NCI-H82 (cell line): ENCODE results near the gene NOMO2.
"Not testable (repeated sequence)": the region's sequence is repeated elsewhere in the genome, so short reads cannot be mapped to it uniquely, and the experiment has no call there.

Source experiments
- DNase-seq: peaks from one replicate; lab custom pipeline; 2025; lab: John Stamatoyannopoulos, UW

The NOMO2 gene

DNA sequence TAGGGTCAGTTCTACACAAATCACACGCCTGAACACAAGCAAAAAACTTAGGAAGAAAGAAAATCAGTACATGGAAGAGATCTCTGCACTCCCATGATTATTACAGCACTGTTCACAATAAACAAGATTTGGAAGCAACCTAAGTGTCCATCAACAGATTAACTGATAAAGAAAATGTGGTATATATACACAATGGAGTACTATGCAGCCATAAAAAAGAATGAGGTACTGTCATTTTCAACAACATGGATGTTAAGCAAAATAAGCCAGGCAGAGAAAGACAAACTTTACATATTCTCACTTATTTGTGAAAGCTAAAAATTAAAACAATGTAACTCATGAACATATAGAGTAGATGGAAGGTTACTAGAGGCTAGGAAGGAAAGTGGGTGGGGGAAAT, 16.0 kb upstream of the NOMO2 start:
- DNase-seq: not testable (repeated sequence)

DNA sequence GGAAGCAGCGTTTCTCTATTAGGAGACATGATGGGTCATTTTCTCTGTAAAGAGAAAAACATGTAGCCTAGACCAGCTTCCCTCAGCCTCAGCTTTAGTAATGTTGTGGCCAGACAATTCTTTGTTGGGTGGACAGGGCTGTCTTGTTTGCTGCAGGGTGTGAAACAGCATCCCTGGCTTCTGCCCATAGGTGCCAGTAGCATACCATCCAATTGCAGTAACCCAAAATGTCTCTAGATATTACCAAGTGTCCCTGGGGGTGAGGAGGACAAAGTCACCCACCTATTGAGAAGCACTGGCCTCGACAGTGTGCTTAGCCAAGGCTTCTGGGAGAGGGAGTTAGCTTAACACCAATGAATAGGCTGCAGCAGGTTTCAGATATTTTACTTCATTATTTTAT, 14.0 kb upstream of the NOMO2 start:
- DNase-seq: not testable (repeated sequence)

DNA sequence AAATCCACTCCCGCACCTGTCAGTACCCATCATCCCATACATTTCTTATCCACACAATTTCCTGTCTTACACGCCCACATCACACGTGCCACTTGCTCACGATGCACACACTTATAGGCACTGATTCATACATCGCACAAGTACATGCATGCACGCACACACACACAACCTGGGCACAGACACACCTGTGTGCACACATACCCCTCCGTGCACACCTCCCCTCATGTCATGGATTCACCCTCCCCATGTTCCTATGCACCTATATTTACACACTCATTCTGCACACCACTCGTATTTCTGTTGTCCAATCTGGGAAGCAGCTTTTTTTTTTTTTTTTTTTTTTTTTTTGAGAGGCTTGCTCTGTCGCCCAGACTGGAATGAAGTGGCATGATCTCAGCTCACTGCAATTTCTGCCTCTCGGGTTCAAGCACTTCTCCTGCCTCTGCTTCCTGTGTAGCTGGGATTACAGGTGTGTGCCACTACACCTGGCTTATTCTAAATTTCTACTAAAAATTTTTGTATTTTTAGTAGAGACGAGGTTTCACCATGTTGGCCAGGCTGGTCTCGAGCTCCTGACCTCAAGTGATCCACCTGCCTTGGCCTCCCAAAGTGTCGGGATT, 13.5 kb upstream of the NOMO2 start:
- not testable (repeated sequence) for DNase-seq

DNA sequence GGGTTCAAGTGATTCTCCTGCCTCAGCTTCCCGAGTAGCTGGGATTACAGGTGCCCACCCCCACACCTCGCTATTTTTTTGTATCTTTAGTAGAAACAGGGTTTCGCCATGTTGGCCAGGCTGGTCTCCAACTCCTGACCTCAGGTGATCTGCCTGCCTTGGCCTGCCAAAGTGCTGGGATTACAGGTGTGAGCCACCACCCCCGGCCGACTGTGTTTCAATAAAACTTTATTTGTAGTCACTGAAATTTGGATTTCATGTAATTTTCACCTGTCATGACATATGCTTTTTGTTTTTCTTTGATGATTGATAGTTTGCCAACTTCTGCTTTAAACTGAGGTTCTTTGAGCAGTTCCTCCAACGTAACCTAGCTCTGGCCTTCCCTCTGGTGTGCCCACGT, 12.0 kb upstream of the NOMO2 start:
- DNase-seq: not testable (repeated sequence)

DNA sequence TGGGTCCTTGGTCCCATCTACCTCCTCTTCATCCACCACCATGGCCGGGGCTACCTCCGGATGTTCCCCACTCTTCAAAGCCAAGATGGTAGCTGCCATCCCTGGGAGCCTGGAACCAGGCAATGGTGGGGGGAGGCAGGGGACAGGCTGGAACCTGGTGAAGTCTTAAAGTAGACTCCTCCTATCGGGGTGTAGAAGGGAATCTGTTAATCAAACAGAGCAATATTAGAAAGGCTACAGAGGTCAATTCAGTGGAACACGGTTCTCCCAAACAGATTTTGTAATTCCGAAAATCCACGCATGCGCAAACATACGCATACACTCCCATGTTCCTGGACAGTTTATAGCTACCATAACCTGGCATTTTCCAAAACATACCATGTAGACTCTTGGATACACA, 11.1 kb upstream of the NOMO2 start:
- not testable (repeated sequence) for DNase-seq

DNA sequence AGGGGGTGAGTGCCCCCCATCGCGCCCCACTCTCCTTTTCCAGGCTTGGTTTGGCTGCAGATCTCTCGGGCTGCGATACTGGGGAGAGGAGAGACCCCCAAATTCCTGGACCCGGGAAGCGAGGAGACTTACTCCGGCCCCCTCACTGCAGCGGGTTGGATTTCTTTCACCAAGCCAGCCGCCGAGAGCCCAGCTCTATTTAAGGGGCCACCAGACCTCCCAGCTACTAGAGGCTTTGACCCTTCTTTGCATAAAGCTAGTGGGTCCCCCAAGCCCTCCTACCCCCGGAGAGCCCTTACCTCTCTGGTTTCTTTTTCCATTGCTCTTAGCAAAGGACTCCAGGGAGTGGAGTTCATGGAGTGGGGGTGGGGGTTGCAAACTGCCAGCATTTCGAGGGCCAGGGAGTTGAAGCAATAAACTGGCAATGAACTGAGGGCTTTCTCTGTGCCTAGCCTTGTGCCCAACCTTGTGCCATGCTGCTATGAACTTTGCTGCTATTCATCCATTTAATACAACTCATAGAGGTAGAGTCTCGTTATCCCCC, 9.5 kb upstream of the NOMO2 start:
- DNase-seq: not testable (repeated sequence)

DNA sequence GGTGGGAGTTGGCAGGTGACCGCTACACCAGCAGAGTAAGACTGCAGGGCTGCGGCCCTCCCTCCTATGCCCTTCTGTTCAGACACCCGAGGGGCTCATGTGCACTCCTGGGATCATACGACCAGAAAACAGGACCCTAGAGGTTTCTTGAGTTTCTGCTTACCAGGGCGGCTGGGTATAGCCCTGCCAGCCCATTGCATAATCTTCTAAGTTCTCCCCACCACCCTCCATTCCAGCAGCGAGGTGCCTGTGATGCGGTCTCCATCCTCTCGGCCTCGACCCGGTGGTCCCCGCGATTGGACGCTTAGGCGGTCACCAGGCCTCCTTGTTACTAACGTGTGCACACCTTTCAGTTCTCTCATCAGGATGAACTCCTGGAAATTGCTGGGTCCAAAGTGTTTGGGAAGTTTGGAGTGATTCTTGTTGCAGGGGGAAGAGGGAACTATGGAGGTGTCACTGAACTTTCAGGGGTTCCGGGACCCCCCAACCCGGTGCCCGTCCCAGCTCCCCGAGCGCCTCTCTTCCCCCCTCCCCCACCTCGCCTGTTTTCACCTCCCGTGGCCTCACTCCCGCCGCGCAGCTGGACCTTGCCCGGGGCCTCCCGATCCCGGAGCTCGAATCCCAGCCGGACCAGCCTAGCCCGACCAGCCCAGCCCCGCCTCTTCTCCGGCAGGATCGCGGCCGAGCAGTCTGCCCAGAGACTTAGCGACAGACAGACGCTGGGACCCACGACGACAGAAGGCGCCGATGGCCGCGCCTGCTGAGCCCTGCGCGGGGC, 8.8 kb upstream of the NOMO2 start:
- DNase-seq: not testable (repeated sequence)

DNA sequence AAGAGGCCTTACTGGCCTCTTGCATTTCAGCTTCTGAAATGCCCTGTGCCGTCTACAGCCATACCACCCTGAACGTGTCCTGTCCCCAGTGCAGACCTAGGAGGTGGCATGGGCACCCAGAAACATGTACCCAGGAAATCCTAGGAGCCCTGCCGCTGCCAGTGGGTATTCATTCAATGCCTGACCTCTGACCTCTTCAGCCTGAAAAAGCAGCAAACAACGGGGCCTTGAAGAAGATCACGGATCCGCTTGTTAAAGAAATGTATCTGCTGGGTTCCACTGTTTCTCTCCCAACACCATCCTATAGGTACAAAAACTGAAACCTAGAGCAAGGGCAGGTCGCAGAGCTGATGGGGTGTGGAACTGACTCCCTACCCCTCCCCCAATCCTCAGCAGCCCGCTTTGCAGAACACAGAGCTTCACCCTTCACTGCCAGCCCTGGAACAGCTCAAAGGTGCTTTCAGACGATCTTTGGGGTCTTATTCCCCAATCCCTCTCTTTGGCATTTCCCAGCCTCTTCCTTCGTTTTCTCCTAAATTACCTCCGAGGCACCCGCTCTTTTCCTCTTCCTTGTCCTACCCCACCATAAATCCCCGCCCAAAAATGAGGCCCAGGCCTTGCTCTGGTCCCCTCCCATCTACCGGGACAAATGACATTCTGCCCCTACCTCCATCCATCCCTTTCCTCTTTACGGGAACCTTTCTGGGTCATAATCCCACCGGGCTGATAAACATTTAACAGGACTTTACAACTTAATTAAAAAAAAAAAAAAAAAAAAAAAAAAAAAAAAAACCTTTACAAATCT, 1.3 kb downstream of the NOMO2 start:
- not testable (repeated sequence) for DNase-seq

DNA sequence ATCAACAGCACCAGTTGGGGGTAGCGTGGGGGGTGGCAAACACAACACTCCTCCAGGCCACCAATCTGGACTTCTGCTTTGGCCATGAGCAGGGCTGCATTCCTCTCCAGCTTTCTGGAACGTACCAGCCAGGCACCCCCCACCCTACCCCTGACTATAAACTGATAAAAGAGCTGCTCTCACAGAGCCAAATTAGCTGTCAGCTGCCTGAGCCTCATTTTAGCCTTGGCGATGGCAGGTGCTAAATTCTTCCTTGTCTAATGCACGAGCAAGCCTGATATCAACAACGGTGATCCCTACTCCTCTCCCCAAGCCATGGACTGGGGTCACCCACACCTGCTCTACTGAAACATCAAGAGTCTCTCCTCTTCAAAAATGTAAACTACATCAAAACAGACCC, 8.2 kb downstream of the NOMO2 start:
- not testable (repeated sequence) for DNase-seq

DNA sequence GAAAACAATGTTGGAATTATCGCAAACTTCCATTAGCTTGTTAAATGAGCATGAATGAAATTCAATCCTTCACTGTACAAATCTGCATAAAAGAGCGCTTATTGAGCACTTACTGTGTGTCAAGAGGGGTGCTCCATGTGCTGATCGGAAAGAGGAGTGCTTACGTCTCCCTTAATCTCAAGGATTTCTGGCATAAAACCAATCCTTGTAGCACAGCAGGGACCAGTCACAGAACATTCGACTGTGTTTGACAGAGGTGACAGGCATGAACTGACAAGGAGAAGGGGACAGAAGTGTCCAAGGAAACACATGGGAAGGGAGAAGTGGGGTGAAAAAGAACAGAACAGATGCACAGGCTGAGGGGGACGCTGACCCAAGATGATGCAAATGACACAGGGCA, 14.5 kb downstream of the NOMO2 start:
- DNase-seq: not testable (repeated sequence)

DNA sequence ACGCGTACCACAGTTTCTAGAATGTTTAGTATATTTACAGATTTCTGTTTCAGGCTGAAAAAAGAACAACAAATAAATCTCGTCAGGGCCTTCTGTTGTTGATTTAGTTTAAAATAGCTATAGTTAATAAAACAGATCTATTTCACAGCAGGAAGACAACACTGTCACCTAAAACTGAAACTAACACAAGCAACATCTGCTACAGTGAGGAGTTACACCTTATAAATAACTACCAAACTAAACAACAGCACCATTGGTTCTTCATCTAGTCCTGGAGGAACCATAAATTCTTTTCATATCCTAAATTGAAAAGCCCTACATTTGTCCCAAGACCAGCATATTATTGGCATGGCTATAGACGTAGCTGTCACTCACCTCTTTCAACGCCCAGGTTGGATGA, 15.0 kb downstream of the NOMO2 start:
- not testable (repeated sequence) for DNase-seq

DNA sequence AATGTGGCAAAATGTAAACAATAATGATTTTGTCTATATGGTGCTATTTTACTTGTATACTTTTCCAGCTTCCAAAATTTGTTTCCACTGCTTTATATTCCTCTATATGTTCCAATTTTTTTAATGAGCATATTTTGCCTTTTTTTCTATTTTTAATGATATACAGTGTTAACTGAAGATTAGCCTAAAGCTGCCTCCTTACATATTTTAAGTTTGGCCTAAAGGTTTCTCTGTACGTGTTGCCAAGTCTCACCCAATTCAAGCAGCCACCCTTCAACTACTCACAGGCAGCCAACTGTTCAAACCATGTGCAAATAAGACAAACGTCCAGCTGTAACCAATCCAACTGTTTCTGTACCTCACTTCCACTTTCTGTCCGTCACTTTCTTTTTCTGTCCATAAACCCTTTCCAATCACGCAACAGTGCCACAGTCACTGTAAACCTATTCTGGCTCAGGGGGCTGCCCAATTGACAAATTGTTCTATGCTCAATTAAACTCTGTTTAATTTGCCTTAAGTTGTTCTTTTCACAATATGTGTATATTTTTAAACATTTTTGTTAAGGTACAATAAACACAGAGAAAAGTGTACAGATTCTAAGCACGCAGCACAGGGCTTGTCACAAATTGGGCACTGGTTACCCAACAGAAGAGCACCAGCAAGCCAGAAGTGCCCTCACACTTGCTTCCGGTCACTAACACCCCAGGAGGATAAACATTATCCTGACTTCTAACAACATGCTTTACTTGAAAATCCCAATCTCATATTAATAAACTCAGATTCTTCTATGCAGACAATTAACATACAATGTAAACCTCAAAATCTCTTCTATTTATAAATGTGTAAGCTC, 17.4 kb downstream of the NOMO2 start:
- not testable (repeated sequence) for DNase-seq

DNA sequence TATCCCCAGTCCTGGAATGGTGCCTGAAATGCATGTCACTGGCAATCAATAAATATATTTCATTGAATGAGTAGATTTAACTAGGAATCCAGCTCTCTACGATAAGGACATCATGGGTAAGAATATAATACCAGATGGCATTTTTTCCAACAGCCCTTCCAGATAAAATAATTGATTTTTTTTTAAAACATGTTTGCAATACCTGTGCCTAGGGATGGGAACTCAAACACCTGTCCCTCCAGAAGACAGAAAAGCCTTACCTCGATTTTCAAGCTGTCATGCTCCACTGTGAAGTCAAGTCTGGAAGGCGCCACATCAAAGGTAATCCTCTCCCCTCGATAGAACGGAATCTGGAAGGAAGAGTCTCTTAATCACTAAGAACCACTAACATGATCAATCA, 20.0 kb downstream of the NOMO2 start:
- DNase-seq: not testable (repeated sequence)

DNA sequence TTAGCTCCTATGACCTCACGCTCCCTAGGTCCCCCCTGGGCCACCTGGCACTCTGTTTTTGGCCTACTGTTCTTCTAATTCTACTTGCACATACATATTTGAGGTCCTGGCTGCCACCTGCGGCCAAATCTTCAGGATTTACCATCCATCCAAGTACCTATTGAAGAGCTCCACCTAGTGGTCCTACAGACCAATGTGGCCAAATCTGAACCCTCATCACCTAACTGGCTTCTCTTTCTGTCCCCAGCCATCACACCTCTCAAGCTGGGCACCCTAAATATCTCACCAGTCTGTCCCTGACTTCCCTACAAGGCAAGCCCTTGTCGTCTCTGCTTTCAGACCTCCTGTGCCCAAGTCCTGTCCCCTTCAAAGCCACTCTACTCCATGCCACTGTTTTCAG, 24.9 kb downstream of the NOMO2 start:
- DNase-seq: not testable (repeated sequence)

DNA sequence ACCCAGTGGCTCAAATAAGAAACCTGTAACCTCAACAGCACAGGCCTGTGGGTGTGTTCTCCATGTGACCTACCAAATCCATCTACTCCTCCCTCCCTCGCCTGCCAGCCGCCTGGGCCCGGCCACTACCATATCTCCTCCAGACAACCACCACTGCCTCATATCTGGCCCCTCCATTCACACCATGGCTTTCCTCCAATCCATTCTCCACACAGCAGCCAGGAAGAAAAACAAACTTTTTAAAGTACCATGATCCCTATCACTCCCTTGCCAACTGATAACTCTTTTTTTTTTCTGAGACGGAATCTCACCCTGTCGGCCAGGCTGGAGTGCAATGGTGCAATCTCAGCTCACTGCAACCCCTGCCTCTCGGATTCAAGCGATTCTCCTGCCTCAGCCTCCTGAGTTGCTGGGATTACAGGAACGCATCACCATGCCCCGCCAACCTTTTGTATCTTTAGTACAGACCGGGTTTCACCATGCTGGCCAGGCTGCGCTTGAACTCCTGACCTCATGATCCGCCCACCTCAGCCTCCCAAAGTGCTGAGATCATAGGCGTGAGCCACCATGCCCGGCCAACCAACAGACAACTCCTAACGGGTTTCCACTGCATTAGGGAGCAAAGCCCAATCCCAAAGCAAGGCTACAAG, 26.3 kb downstream of the NOMO2 start:
- DNase-seq: not testable (repeated sequence)

DNA sequence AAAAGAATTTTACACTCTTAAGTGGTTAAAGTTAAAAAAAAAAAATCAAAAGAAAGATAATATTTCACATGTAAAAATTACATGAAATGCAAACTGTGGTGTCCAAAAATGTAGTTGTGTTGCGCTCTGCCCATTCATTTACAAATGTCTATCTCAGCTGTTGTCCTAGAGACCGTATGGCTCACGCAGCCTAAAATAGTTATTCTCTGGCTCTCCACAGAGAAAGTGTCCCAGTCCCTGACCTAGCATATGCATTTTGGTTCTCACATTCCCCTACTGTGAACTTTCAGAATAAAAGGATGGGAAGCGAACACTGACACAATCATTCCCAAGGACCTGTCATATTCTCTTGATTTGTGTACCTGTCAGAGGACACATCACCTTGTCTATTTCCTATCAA, 27.6 kb downstream of the NOMO2 start:
- DNase-seq: not testable (repeated sequence)

DNA sequence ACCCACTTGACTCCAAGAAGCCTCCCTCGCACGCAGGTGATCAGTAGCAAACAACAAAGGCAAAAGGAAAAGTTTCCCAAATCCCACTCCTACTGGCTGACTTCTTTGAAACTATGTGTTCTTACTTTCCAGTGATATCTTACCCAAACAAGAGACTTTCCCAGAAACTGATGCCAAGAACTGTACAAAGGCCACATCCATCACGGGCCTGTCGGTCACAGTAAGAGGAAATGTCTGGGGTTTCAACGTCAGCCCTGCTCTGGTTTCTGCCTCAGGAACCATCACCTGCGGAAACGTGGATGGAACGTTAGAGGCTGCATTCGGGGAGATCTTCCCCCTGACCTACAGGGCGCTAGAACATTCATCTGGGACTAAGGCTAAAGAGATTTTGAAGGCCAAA, 30.6 kb downstream of the NOMO2 start:
- DNase-seq: not testable (repeated sequence)

DNA sequence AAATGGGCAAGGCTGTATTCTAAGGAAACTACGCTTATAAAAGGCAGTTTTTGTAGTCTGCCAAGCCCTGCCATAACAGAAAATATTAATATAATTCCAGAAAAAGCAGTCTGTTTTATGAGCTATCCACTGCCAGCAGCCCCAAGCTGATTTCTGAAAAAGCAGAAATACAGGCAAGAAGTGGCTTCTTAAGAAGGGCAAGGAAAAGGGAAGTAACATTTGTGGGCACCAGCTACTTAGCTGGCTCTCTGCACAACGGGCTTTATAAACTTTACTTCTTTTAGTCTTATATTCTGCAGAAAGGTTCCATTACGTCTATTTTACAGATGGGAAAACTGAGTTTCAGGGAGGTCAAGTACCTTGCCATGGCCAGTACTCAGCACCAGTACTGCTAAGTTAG, 31.6 kb downstream of the NOMO2 start:
- DNase-seq: not testable (repeated sequence)

DNA sequence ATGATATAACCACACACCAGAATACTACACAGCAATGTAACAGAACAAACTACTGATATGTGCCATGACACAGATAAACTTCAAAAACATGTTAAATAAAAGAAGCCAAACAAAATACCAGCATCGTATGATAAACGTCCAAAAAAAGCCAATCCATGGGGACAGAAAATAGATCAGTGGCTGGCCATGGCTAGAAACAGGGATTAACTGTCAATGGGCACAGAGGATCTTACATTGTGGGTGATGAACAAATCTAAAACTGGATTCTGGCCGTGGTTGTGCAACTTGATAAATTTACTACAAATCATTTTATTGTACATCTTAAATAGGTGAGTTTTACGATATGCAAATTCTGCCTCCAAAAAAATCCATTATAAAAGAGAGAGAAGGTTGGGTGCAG, 35.4 kb downstream of the NOMO2 start:
- not testable (repeated sequence) for DNase-seq

DNA sequence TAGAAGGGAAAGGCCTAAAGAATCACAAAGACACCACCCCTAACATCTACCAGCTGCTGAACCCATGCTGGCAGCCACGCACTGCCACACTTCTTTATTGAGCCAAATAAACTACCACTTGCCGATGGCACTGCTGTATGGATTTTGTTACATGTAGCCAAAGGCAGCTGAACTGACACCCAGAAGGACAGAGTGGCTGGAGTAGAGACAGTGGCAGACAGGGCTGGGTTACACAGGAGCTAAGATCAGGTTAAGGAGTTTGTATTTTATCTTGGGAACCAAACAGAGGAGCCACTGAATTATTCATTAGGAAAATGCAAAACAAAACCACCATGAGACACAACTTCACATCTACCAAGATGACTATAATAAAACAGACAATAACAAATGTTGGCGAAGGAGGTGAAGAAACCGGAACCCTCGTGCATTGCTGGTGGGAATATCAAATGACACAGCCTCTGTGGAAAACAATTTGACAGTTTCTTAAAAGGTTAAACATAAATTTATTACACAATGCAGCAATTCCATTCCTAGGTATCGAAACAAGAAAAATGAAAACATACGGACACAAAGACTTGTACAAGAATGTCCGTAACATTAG, 35.9 kb downstream of the NOMO2 start:
- DNase-seq: not testable (repeated sequence)

DNA sequence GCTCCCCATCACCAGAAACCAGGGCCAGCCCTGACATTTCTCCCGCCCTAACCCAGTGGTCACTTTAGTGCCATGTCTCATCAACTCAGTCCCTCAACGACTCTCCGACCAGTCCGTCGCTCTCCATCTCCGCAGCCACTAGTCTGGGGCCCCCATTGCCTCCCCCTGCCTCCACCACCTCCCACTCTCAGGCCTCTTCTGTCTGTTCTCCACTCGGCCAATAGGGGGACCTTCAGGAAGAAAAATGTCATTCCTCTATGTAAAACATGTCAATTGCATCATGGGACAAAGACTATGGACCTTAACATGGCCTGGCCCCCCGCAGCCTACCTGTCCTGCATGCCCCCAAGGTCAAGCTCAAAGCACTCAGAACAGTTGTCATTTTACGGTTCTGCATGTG, 39.3 kb downstream of the NOMO2 start:
- DNase-seq: not testable (repeated sequence)
